Activated CD8-positive, alpha-beta T cell treated with anti-CD3 and anti-CD28 coated beads for 36 hours (primary cell): Measurements from ENCODE around the gene CLDN24. TPM values are rescaled to one million over a fixed set of nuclear protein-coding genes. Genes with fewer than 3 reads are reported as not detected.

ENCODE experiments used
- ATAC-seq: fragments of 200-7000 bp; cut with Tn5 transposase; one replicate; pipeline ENCODE4 v1.10.0; 2021; ENCODE audit warnings: mild to moderate bottlenecking, moderate library complexity
- CTCF ChIA-PET: fragments of 350-600 bp; sonication (Branson Sonifier 250); formaldehyde crosslinking; loops from one replicate; lab custom pipeline; 2021; ENCODE audit warnings: antibody characterized with exemption; lab: Charles Lee
- POLR2A ChIA-PET: fragments of 350-600 bp; sonication (Branson Sonifier 250); formaldehyde crosslinking; loops from one replicate; lab custom pipeline; 2021; ENCODE audit warnings: antibody characterized with exemption; lab: Charles Lee
- DNase-seq: peaks from one replicate; pipeline ENCODE4 v3.0.0-alpha.2; 2020
- H3K27ac Mint-ChIP-seq: one replicate; pipeline ENCODE4 v1.8.0; 2021; ENCODE audit warnings: mild to moderate bottlenecking, mixed read lengths
- H3K27me3 Mint-ChIP-seq: one replicate; pipeline ENCODE4 v1.8.0; 2021; ENCODE audit warnings: mixed read lengths
- H3K36me3 Mint-ChIP-seq: one replicate; pipeline ENCODE4 v1.8.0; 2021; ENCODE audit warnings: low read depth, mixed read lengths
- H3K4me1 Mint-ChIP-seq: one replicate; pipeline ENCODE4 v1.8.0; 2021; ENCODE audit warnings: low read depth, mixed read lengths
- H3K4me3 Mint-ChIP-seq: one replicate; pipeline ENCODE4 v1.8.0; 2021; ENCODE audit warnings: mild to moderate bottlenecking, moderate library complexity, mixed read lengths
- H3K9me3 Mint-ChIP-seq: one replicate; pipeline ENCODE4 v1.8.0; 2021; ENCODE audit warnings: mixed read lengths
- intact Hi-C: fragments of 100-400 bp; cut with micrococcal nuclease; formaldehyde crosslinking; loops from one replicate; pipeline ENCODE4 v1.10.0; 2022
- total RNA-seq, 2 experiments: library from RNA; stranded (reverse); gene quantifications; one replicate each; pipeline ENCODE4 v1.2.3, GENCODE V29; 2021
- TF ChIP-seq, protein P1 (sequence below): fragments of 200-600 bp; IDR thresholded peaks from one replicate; pipeline ENCODE4 v1.8.0; 2022; ENCODE audit warnings: antibody characterized with exemption, mild to moderate bottlenecking

Gene CLDN24
- total RNA-seq, 2 experiments from 2014 or later: not detected

DNA sequence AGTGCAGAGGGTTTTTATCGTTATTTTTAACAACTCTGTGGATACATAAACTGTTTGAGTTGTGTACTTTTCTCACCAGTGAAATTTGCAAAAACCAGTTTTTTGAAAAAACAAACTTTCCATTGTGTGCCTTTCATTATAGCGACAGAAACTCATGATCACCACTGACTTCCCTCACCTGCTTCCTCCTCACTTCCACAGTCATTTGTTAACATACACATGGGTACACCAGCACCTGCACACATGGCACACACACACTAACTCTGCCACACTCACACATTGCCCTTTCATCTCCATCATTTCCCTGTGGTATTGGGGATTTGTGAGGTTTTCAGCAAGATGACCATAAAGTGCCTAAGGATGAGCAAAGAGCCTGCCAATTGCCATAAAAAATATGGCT is 22.8 kb downstream of the CLDN24 start:
- no peaks in the 10 kb centered on the region for H3K9me3 Mint-ChIP-seq
- H3K4me1 Mint-ChIP-seq: no peaks in the 10 kb centered on the region
- POLR2A ChIA-PET: no interaction called here
- no peak for DNase-seq
- peaks cover 8% of the 10 kb centered on the region for H3K27me3 Mint-ChIP-seq
- no peak overlapping the region for H3K4me3 Mint-ChIP-seq
- no peaks in the 10 kb centered on the region for H3K36me3 Mint-ChIP-seq
- no peak for ATAC-seq
- CTCF ChIA-PET: no interaction called here
- intact Hi-C loops: no loop called here
- H3K27ac Mint-ChIP-seq: no peak overlapping the region
- TF ChIP-seq, protein P1, sequence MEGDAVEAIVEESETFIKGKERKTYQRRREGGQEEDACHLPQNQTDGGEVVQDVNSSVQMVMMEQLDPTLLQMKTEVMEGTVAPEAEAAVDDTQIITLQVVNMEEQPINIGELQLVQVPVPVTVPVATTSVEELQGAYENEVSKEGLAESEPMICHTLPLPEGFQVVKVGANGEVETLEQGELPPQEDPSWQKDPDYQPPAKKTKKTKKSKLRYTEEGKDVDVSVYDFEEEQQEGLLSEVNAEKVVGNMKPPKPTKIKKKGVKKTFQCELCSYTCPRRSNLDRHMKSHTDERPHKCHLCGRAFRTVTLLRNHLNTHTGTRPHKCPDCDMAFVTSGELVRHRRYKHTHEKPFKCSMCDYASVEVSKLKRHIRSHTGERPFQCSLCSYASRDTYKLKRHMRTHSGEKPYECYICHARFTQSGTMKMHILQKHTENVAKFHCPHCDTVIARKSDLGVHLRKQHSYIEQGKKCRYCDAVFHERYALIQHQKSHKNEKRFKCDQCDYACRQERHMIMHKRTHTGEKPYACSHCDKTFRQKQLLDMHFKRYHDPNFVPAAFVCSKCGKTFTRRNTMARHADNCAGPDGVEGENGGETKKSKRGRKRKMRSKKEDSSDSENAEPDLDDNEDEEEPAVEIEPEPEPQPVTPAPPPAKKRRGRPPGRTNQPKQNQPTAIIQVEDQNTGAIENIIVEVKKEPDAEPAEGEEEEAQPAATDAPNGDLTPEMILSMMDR: no peak

DNA sequence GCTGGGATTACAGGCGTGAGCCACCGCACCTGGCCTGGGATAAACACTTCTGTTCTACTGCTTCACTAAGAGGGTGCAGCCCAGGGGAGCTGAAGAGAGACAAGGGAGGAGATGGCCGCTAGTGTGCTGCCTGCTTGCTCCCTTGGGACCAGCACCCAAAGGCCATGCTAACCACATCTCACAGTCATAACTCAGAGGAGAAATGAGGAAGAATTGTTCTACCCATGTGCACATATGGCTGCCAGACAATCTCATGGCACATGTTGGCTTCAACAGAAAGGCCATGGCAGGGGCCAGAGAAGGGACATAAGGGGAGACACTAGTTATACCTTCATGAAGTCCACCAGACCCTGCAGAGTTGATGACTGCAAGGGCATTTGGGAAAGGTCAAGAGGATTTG is 24.6 kb downstream of the CLDN24 start:
- H3K27me3 Mint-ChIP-seq: peaks cover 6% of the 10 kb centered on the region

DNA sequence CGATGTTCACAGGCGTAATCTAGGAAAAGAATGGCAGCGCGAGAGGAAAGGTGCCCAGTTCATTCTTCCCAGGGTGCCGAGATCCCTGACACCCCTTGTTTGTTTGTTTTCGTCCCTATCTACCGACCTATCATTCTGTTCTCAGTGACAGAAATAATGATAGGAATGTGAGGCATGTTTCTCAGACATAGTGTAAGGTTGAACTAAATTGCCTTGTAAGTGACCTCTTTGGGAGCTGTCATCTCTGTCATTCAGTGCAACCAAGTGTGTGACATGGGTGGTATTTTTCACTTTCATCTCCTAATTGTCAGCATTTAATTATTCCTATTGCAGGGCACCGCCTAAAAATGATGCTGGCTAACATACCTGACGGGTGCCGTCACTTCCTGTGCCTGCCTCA is 26.5 kb downstream of the CLDN24 start:
- H3K4me1 Mint-ChIP-seq: no peaks in the 10 kb centered on the region
- peaks cover 8% of the 10 kb centered on the region for H3K27me3 Mint-ChIP-seq
- ATAC-seq: no peak
- no peak overlapping the region for H3K4me3 Mint-ChIP-seq
- intact Hi-C loops: no loop called here
- ChIA-PET POLR2A (no interaction called here), CTCF (no interaction called here)
- H3K27ac Mint-ChIP-seq: no peak overlapping the region
- DNase-seq: no peak
- H3K36me3 Mint-ChIP-seq: no peaks in the 10 kb centered on the region
- TF ChIP-seq, protein P1: no peak
- H3K9me3 Mint-ChIP-seq: no peaks in the 10 kb centered on the region

More for the DNA sequence above, 24.6 kb downstream of the CLDN24 start:
- ATAC-seq: no peak
- ChIA-PET CTCF (interaction anchor here (1.0 kb wide), 1 partner anchor 42 kb away, joined by 3 read pairs; no protein-coding TSS in a partner anchor), POLR2A (no interaction called here)
- no peak overlapping the region for H3K4me3 Mint-ChIP-seq
- TF ChIP-seq, protein P1: no peak
- DNase-seq: no peak
- H3K4me1 Mint-ChIP-seq: no peaks in the 10 kb centered on the region
- intact Hi-C loops: no loop called here
- no peaks in the 10 kb centered on the region for H3K36me3 Mint-ChIP-seq
- H3K9me3 Mint-ChIP-seq: no peaks in the 10 kb centered on the region
- no peak overlapping the region for H3K27ac Mint-ChIP-seq

DNA sequence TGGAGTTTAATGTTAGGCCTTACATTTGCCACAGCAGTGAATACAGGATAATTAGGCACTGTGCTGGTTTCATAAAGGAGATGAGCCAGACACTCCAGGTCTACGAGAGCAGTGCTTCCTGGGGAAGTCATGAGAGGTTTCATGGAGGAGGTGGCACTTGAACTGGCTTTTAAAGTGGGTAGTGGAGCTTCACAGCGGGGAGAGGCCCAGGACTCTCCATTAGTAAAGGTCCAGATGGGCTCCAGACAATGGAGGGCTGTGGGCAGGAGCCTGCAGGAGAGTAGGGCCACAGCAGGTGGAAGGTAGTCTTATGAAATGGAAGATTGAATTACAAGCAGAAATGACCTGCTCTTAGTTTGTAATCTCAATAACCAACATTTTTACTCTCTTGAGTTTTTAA is 31.2 kb downstream of the CLDN24 start:
- no peak for DNase-seq
- no peak overlapping the region for H3K27ac Mint-ChIP-seq
- H3K9me3 Mint-ChIP-seq: no peaks in the 10 kb centered on the region
- ATAC-seq: no peak
- H3K4me1 Mint-ChIP-seq: no peaks in the 10 kb centered on the region
- no peaks in the 10 kb centered on the region for H3K36me3 Mint-ChIP-seq
- TF ChIP-seq, protein P1: no peak
- peaks cover 1% of the 10 kb centered on the region for H3K27me3 Mint-ChIP-seq
- ChIA-PET CTCF (interaction anchor here (1.2 to 1.5 kb wide), 2 partner anchors 24 to 116 kb away, joined by 3 read pairs; no protein-coding TSS in a partner anchor), POLR2A (no interaction called here)
- intact Hi-C loops: no loop called here
- no peak overlapping the region for H3K4me3 Mint-ChIP-seq

- TF ChIP-seq, protein P1: no peak
- POLR2A ChIA-PET: no interaction called here
- DNase-seq: no peak
- Mint-ChIP-seq H3K4me3 (no peak overlapping the region), H3K27ac (no peak overlapping the region), H3K27me3 (peaks cover 1% of the 10 kb centered on the region), H3K9me3 (no peaks in the 10 kb centered on the region), H3K4me1 (no peaks in the 10 kb centered on the region), H3K36me3 (no peaks in the 10 kb centered on the region)
- intact Hi-C loops: no loop called here
- CTCF ChIA-PET: interaction anchor here (1.0 to 1.1 kb wide), 2 partner anchors 28 to 118 kb away, joined by 3 to 4 read pairs; no protein-coding TSS in a partner anchor
- ATAC-seq: no peak
These were observed 32.5 kb downstream of the CLDN24 start for GRCh38 chr4:183289688-183290087.
